HUES48 (cell line): ENCODE results near the gene FARP2.
"Not testable (repeated sequence)": the region's sequence is repeated elsewhere in the genome, so short reads cannot be mapped to it uniquely, and the experiment has no call there.

ENCODE experiments used
- H3K27ac ChIP-seq: one replicate; pipeline ENCODE4 v1.7.0; 2013; ENCODE audit warnings: low read depth, low read length, inconsistent platforms
- H3K27me3 ChIP-seq: 2 replicates; pipeline ENCODE4 v1.6.1; 2013; ENCODE audit warnings: mild to moderate bottlenecking, low read length; ENCODE audit not compliant: control insufficient read depth, insufficient read depth
- H3K36me3 ChIP-seq: 2 replicates; pipeline ENCODE4 v1.6.1; 2013; ENCODE audit warnings: low read length; ENCODE audit not compliant: control insufficient read depth, insufficient read depth
- H3K4me1 ChIP-seq: 2 replicates; pipeline ENCODE4 v1.6.1; 2013; ENCODE audit warnings: mild to moderate bottlenecking, low read length; ENCODE audit not compliant: control insufficient read depth, insufficient read depth
- H3K4me3 ChIP-seq: 2 replicates; pipeline ENCODE4 v1.5.1; 2013; ENCODE audit warnings: mild to moderate bottlenecking, low read depth, low read length
- H3K9ac ChIP-seq: 2 replicates; pipeline ENCODE4 v1.6.1; 2013; ENCODE audit warnings: mild to moderate bottlenecking, low read depth, low read length, moderate library complexity
- H3K9me3 ChIP-seq: 2 replicates; pipeline ENCODE4 v1.6.1; 2013; ENCODE audit warnings: low read length; ENCODE audit not compliant: control insufficient read depth, insufficient read depth

Gene FARP2

DNA sequence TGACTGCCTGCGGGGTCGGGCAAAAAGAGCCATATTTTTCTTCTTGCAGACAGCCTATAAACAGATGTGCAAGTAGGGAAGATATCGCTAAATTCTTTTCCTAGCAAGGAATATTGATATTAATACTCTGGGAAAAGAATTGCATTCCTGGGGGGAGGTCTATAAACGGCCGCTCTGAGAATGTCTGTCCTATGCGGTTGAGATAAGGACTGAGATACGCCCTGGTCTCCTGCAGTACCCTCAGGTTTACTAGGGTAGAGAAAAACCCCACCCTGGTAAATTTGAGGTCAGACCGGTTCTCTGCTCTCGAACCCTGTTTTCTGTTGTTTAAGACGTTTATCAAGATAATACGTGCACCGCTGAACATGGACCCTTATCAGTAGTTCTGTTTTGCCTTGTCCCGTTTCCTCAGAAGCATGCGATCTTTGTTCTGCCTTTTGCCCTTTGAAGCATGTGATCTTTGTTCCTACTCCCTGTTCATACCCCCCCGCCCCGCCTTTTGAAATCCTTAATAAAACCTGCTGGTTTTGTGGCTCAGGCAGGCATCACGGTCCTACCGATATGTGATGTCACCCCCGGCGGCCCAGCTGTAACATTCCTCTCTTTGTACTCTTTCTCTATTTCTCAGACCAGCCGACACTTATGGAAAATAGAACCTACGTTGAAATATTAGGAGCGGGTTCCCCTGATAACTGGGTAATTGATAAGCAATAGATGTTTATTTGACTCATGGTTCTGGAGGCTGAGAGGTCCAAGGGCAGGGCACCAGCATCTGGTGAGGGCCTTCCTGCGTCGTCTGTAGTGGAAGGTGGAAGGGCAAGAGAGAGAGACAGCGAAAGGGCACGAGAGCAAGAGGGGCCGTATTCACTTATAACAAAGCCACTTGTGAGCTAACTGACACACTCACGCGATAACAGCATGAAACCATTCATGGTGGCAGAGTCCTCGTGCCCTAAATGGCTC lies 170.0 kb downstream of the FARP2 start:
- not testable (repeated sequence) for H3K9me3 ChIP-seq, H3K27me3 ChIP-seq, H3K4me3 ChIP-seq, H3K36me3 ChIP-seq, H3K27ac ChIP-seq, H3K4me1 ChIP-seq, H3K9ac ChIP-seq

DNA sequence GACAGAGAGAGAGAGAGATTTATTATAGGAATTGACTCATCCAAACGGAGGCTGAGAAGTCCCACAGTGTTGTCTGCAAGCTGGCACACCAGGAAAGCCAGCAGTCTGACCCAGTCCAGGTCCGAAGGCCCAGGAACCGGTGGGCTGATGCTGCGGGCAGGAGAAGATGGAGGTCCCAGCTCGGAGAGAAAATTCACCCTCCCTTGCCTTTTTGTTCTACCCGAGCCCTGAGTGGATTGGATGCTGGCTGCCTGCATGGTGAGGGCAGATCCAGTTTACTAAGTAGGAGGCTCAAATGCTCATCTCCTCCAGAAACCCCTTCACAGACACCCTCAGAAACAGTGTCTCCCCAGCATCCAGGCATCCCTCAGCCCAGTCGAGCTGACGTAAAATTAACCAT lies 174.5 kb downstream of the FARP2 start:
- Histone ChIP-seq H3K9ac (no peak overlapping the region), H3K4me1 (no peaks in the 10 kb centered on the region), H3K27me3 (no peaks in the 10 kb centered on the region), H3K9me3 (peaks cover under 1% of the 10 kb centered on the region; the same call in 1 of the 2 replicates), H3K27ac (no peak overlapping the region), H3K4me3 (no peak overlapping the region), H3K36me3 (no peaks in the 10 kb centered on the region)

DNA sequence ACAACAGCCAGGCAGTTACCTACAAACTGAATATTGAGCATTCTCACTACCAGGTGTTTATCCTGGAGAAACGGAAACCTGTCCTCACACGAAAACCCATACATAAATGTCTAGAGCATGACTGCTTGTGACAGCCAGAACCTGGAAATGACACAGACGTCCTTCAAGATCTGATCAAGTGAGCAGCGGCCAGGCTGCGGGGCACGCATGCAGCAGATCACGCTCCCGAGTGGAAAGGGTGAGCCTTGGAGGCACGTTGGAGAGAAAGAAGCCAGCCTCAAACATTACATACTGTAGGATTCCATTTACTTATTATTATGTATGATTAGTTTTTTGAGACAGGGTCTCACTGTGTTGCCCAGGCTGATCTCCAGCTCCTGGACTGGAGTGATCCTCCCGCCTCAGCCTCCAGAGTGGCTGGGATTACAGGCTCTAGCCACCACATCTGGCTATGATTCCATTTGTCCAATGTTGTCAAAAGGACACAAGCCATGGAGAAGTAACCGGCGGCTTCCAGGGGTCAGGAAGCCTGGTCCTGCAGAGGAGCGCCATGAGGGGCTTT lies 175.2 kb downstream of the FARP2 start:
- no peak overlapping the region for H3K9ac ChIP-seq
- H3K27me3 ChIP-seq, result no peaks in the 10 kb centered on the region
- no peak overlapping the region for H3K4me3 ChIP-seq
- H3K9me3 ChIP-seq, result no peaks in the 10 kb centered on the region
- no peak overlapping the region for H3K27ac ChIP-seq
- H3K4me1 ChIP-seq, result no peaks in the 10 kb centered on the region
- no peaks in the 10 kb centered on the region for H3K36me3 ChIP-seq

DNA sequence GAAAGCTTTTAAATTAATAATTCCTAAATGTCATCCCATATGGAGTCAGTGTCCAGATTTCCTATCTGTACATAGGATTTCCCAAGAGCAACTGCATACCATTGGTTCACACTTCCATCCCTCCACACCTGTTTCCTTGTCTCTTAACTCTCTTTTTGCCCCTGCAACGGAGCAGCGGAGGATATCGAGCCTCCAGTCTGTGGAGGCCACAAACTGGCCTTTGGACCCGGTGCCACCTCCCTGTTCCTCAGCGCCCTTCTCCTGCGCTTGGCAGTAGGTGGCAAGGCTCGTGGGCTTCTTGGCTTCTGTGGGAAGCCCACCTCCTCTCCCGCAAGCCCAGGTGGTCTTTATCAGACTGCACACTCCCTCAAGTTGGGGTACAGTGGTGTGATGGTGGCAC lies 176.1 kb downstream of the FARP2 start:
- H3K9ac ChIP-seq, result no peak overlapping the region
- no peak overlapping the region for H3K4me3 ChIP-seq
- no peaks in the 10 kb centered on the region for H3K9me3 ChIP-seq
- no peaks in the 10 kb centered on the region for H3K4me1 ChIP-seq
- no peaks in the 10 kb centered on the region for H3K27me3 ChIP-seq
- no peaks in the 10 kb centered on the region for H3K36me3 ChIP-seq
- no peak overlapping the region for H3K27ac ChIP-seq

DNA sequence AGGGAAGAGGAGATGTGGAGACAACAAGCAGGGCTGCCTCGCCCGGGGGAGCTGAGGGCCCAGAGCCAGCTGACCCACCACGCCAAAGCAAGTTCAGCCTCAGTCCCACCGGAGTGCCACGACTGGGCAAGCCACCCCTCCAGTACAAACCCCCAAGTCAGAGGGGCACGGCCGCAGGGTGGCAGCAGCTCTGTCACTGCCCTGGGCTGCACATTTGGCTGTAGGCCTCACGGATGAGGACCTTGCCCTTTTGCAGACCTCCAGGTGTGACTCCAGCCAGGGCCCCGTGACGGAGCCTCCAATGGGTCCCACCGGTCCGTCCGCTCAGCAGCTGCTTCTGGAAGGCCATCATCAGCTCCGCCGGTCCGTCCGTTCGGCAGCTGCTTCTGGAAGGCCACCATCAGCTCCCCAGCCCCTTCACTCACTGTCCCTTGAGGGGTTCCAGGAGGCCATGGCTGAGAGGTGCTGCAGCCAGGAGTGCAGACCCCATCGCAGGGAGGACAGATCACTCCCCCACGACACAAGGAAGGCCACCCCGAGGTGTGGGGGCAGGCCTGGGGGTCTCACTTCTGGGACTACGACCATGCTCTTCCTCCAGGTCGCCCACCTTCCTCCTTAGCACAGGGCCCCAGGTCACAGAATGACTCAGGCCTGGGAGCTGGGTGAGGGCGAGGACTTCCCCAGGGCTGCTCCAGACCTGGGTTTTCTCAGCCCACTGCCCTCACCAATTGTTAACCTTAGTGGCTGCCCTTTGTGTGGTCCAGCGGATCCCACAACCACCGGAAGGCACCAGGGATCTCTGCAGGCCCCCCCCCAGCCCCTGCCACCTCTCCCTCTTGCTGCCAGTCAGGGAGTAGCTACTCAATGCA lies 176.9 kb downstream of the FARP2 start:
- Histone ChIP-seq H3K36me3 (no peaks in the 10 kb centered on the region), H3K4me1 (no peaks in the 10 kb centered on the region), H3K9me3 (no peaks in the 10 kb centered on the region), H3K4me3 (no peak overlapping the region), H3K9ac (no peak overlapping the region), H3K27ac (no peak overlapping the region), H3K27me3 (no peaks in the 10 kb centered on the region)

DNA sequence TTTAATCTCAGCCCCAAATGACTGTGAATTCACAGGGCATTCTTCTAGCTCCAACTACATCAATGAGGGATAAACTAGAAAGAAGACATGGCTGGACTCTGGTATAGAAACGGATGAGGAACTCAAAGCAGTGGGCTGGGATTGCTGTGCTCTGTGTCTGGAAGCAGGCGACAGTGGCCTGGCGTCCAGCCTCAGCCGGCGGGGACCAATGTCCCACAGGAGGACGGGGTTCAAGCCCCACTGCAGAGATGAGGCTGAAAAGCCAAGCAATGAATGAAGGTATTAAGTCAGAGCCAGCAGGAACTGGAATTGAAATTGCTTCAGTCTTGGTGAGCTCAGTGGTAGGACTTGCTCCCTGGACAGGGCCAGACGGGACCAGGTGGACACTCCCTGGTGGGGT lies 178.2 kb downstream of the FARP2 start:
- Histone ChIP-seq H3K27ac (no peak overlapping the region), H3K9ac (no peak overlapping the region), H3K9me3 (no peaks in the 10 kb centered on the region), H3K36me3 (no peaks in the 10 kb centered on the region), H3K27me3 (no peaks in the 10 kb centered on the region), H3K4me3 (no peak overlapping the region), H3K4me1 (no peaks in the 10 kb centered on the region)

DNA sequence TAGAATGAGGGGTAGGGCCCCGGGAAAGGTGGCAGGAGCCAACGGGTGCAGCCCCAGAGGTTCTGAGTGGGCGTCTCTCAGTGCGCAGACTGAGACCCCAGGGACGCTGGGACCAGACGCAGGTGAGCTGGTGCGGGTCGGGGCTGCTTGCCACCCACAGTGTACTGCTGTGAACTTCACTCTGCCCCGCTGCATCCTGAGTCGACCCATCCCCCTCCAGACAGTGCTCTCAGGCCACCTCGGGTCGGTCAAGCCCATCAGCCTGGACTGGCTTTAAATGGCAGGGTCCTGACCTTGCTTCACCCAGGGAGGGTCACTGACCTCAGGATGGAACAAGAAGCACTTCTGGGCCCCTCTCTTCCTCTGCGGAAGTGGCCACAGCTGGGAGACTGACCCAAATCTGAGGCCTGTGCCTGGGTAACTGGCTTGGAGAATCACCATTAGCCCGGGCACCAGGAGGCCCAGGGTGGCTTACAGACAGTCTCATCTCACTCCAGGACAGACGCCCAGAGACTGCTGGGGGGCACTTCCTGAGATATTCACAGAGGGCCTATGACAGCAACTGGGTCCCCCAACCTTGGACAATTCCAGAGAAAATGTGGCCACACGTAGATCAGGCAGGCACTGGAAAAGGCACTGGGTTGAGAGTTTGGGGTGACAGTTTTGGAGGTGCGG lies 178.8 kb downstream of the FARP2 start:
- Histone ChIP-seq H3K27me3 (peaks cover 1% of the 10 kb centered on the region; the same call in 1 of the 2 replicates), H3K36me3 (no peaks in the 10 kb centered on the region), H3K9ac (no peak overlapping the region), H3K9me3 (no peaks in the 10 kb centered on the region), H3K27ac (no peak overlapping the region), H3K4me1 (no peaks in the 10 kb centered on the region), H3K4me3 (no peak overlapping the region)

DNA sequence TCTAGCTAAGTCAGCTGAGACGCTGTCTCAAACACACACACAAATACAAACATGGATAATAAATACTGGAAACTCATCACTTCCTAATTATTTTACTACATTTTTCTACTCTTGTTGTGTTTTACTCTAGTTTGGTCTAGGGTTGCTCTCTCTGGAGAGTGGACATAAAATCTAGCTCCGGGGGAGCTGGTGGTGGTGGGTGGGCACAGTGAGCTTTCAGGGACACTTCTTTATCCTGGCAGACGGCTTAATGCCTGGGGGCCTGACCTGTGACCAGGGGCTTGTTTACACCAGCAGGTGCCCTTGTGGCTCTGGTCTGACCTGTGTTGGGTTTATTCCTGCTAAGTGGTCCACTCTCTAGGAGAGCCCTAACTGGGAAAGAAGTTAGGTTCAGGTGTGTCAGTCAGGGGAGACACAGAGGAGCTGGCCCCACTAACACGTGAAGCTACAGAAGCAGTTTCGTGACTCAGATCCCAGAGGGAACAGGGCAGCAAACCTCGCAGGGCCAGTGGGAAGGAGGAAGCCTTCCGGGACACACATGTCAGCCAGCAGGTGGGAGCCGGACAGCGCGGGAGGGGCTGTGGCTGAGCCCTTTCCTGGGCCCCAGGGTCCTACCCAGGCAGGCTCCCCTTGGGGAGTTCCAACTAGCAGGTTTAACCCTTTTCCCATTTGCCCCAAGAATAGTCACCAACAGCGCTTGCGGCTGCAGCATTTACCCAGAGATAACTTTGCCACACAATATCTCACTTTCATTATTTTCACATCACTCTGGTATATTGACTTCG lies 180.0 kb downstream of the FARP2 start:
- 0 out of 2 replicates have a peak, but pooled peaks cover 7% of the 10 kb centered on the region for H3K4me1 ChIP-seq
- no peak overlapping the region for H3K4me3 ChIP-seq
- no peaks in the 10 kb centered on the region for H3K36me3 ChIP-seq
- H3K9ac ChIP-seq, result no peak overlapping the region
- no peaks in the 10 kb centered on the region for H3K9me3 ChIP-seq
- H3K27me3 ChIP-seq, result peaks cover 12% of the 10 kb centered on the region
- H3K27ac ChIP-seq, result no peak overlapping the region

DNA sequence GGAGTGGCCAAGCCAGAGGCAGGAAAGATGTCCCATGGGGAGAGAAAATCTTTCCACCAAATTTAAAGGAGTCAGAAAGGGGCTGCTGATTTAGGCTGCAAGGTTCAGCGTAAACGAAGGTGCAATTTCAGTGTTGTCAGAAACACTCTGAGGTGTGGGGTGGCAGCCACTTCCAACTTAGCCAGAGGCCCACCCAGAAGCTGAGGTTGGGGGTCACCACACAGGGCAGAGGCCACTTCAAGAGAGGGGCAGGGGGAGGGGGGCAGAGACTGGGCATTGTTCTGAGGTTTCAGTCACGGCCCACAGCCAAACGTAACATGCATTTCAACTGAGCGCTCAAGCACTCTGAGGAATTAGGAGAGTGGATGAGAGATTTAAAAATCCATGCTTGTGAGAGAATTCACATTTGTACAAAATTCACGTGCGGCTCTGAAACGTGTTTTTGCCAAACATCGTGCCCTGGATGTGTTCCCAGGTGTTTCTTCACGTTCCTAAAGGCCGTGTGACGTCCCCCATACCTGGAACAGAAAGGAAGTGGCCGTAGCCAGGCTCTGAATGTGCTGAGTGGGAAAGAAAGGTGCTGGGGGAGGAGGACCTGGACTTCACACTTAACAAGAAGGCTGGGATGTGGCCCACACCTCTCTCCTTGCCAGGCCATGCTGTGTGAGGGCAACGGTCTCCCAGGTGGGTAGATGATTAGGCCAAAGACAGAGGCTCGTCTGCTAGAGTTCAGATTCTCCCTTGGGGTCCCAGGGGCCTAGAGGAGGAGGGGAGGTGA lies 182.9 kb downstream of the FARP2 start:
- Histone ChIP-seq H3K27me3 (peaks cover 35% of the 10 kb centered on the region), H3K9ac (no peak overlapping the region), H3K36me3 (no peaks in the 10 kb centered on the region), H3K4me3 (no peak overlapping the region), H3K9me3 (no peaks in the 10 kb centered on the region), H3K27ac (no peak overlapping the region), H3K4me1 (peaks cover 7% of the 10 kb centered on the region; the same call in 1 of the 2 replicates)
